GM12878 (cell line): ENCODE measurements around the gene ESPNL. TPM values are rescaled to one million over a fixed set of nuclear protein-coding genes. Genes with fewer than 3 reads are reported as not detected.
A peak's percentile ranks its signal among the peaks of the same experiment; 100 is the strongest.

Experiments
- ATAC-seq: fragments of 200-7000 bp; cut with Tn5 transposase; 3 replicates; pipeline ENCODE4 v1.9.1; 2020; ENCODE audit warnings: mild to moderate bottlenecking, moderate library complexity
- BruUV-seq: library from RNA; stranded (reverse); fragments of 400-500 nt; replicated peaks from 2 replicates; lab custom pipeline; 2021; lab: Mats Ljungman, UMichigan
- CTCF ChIA-PET: fragments of 300-600 bp; sonication (Branson Sonifier 250); formaldehyde crosslinking; extraction: SDS; loops from one replicate; lab custom pipeline; 2021; ENCODE audit warnings: inconsistent platforms; lab: Yijun Ruan, JAX
- POLR2A ChIA-PET: fragments of 350-600 bp; formaldehyde crosslinking; extraction: SDS; loops from one replicate; lab custom pipeline; 2021; ENCODE audit warnings: inconsistent platforms; lab: Charles Lee
- RAD21 ChIA-PET: fragments of 300-600 bp; sonication (Branson Sonifier 250); formaldehyde crosslinking; loops from one replicate; lab custom pipeline; 2023; ENCODE audit warnings: antibody characterized with exemption; ENCODE audit not compliant: unreplicated experiment; lab: Charles Lee
- SMC1A ChIA-PET: fragments of 300-600 bp; sonication (Branson Sonifier 250); formaldehyde crosslinking; loops from one replicate; lab custom pipeline; 2023; ENCODE audit not compliant: unreplicated experiment, uncharacterized antibody; lab: Charles Lee
- DNase-seq: peaks from one replicate; pipeline ENCODE4 v3.0.0-alpha.2; 2011; ENCODE audit warnings: low read depth, low spot score
- FAIRE-seq: peaks from 3 replicates; lab custom pipeline; 2011; peaks lifted over from hg19 to GRCh38; lab: Jason Lieb, UNC
- H2AFZ ChIP-seq: 2 replicates; pipeline ENCODE4 v1.6.0; 2011; ENCODE audit warnings: low read depth, low read length, control low read depth; ENCODE audit not compliant: control insufficient read depth
- H3K27ac ChIP-seq: 2 replicates; pipeline ENCODE4 v1.5.1; 2011; ENCODE audit warnings: control low read depth; ENCODE audit not compliant: control insufficient read depth, insufficient read depth
- H3K27me3 ChIP-seq, 2 experiments: replicated peaks in 1 of 2; 2 replicates each; pipeline versions ENCODE4 v1.6.0 to v1.6.1; 2011; ENCODE audit warnings: low read length in 1 of 2; ENCODE audit not compliant: control insufficient read depth in 2 of 2, insufficient read depth in 2 of 2
- H3K36me3 ChIP-seq, 2 experiments: 2 replicates each; pipeline ENCODE4 v1.5.1; 2011; ENCODE audit warnings: low read length in 1 of 2; ENCODE audit not compliant: control insufficient read depth in 2 of 2, insufficient read depth in 2 of 2
- H3K4me1 ChIP-seq: 2 replicates; pipeline ENCODE4 v1.6.1; 2011; ENCODE audit warnings: mild to moderate bottlenecking, low read length, moderate library complexity, mixed read lengths; ENCODE audit not compliant: control insufficient read depth, insufficient read depth
- H3K4me2 ChIP-seq: 2 replicates; pipeline ENCODE4 v1.6.0; 2011; ENCODE audit warnings: control low read depth; ENCODE audit not compliant: control insufficient read depth, insufficient read depth
- H3K4me3 ChIP-seq: fragments of 200-600 bp; sonication (generic); 2 replicates; pipeline ENCODE4 v1.5.1; 2016
- H3K79me2 ChIP-seq: 2 replicates; pipeline ENCODE4 v1.6.0; 2011; ENCODE audit warnings: low read length; ENCODE audit not compliant: control insufficient read depth, insufficient read depth
- H3K9ac ChIP-seq: 2 replicates; pipeline ENCODE4 v1.8.0; 2011; ENCODE audit warnings: low read length, control low read depth, mixed read lengths; ENCODE audit not compliant: control insufficient read depth, insufficient read depth
- H3K9me3 ChIP-seq: replicated peaks from 3 replicates; pipeline ENCODE4 v1.5.1; 2011; ENCODE audit warnings: mild to moderate bottlenecking, low read length; ENCODE audit not compliant: control insufficient read depth, insufficient read depth
- H4K20me1 ChIP-seq: 2 replicates; pipeline ENCODE4 v1.6.0; 2011; ENCODE audit not compliant: control insufficient read depth, insufficient read depth
- BCL3 ChIP-seq: IDR thresholded peaks from 2 replicates; pipeline ENCODE4 v1.6.1; 2011; ENCODE audit warnings: borderline replicate concordance, low read depth, mild to moderate bottlenecking, moderate library complexity, low read length; ENCODE audit not compliant: insufficient read depth, poor library complexity, severe bottlenecking
- CBX5 ChIP-seq: sonication (generic); IDR thresholded peaks from 2 replicates; pipeline ENCODE4 v1.6.1; 2016; ENCODE audit warnings: low read depth, moderate library complexity, mild to moderate bottlenecking, inconsistent platforms
- CEBPB ChIP-seq, 2 experiments: fragments of 150-350 bp in 1 of 2; IDR thresholded peaks; 2 replicates each; pipeline ENCODE4 v1.6.1; 2012 to 2014; ENCODE audit warnings: low read depth in 2 of 2, low read length in 2 of 2, borderline replicate concordance in 1 of 2, inconsistent platforms in 1 of 2
- FOXK2 ChIP-seq: fragments of 450-650 bp; IDR thresholded peaks from 2 replicates; pipeline ENCODE4 v1.6.1; 2017; ENCODE audit warnings: mild to moderate bottlenecking, moderate library complexity
- GATAD2B ChIP-seq: fragments of 450-650 bp; conservative IDR thresholded peaks from 2 replicates; pipeline ENCODE4 v1.6.1; 2017; ENCODE audit warnings: low read depth, mild to moderate bottlenecking, moderate library complexity
- NBN ChIP-seq: fragments of 450-650 bp; IDR thresholded peaks from 2 replicates; pipeline ENCODE4 v1.6.1; 2016
- SPI1 ChIP-seq: IDR thresholded peaks from 2 replicates; pipeline ENCODE4 v1.6.1; 2011; ENCODE audit warnings: low read depth, mild to moderate bottlenecking, low read length, moderate library complexity, borderline replicate concordance; ENCODE audit not compliant: insufficient read depth
- ZNF274 ChIP-seq: IDR thresholded peaks from one replicate; pipeline ENCODE4 v1.8.0; 2011; ENCODE audit not compliant: insufficient read length, insufficient read depth
- WGBS: methylation state at CpG from one replicate; pipeline ENCODE4 v1.1.6; 2016; ENCODE audit warnings: low lambda C conversion rate; ENCODE audit not compliant: insufficient replicate concordance, insufficient coverage; ENCODE audit errors: missing lambda C conversion rate; 5-methylcytosine and 5-hydroxymethylcytosine counted together
- in situ Hi-C: fragments of 300-500 bp; cut with MboI; formaldehyde crosslinking; loops from 9 replicates; pipeline ENCODE4 v1.14.3; 2018; ENCODE audit warnings: mixed read lengths
- intact Hi-C: fragments of 100-400 bp; cut with micrococcal nuclease; formaldehyde crosslinking; loops from one replicate; pipeline ENCODE4 v1.14.2; 2022; ENCODE audit not compliant: unreplicated experiment
- polyA plus RNA-seq, 11 experiments: library from polyadenylated mRNA; depleted of rRNA in 4 of 11; unstranded in 6 of 11; stranded (reverse) in 5 of 11; fragments of >200 nt; fragmentation: Nextera tagmentation in 4 of 11; fragmentation: Illumina TruSeq in 1 of 11; extraction: Ambion mirVana in 4 of 11; extraction: Trizol in 1 of 11; gene quantifications; 1 replicate in 1 of 11; 2 replicates in 10 of 11; pipeline versions ENCODE4 v1.2.1 to v1.2.3, GENCODE V29; 2011 to 2016; ENCODE audit warnings: inconsistent platforms in 2 of 11, missing spikeins in 2 of 11, low read depth in 1 of 11
- total RNA-seq, 4 experiments: library from RNA; depleted of rRNA in 3 of 4; stranded (reverse); fragments of >200 nt in 3 of 4; fragmentation: Illumina TruSeq in 1 of 4; extraction: Trizol in 1 of 4; gene quantifications; 2 replicates each; pipeline versions ENCODE4 v1.2.1 to v1.2.3, GENCODE V29; 2013 to 2021

The ESPNL gene
- total and polyA plus RNA-seq, 10 of the 15 experiments (the other 5 are each of a cell fraction or from before 2014, with no cell fraction given) = 0.05 to 0.94 (median 0.36) TPM; not detected in 3

GRCh38 chr2:238126338-238126737, 26.2 kb downstream of the ESPNL start:
- in situ Hi-C loops = no loop called here
- H3K36me3 ChIP-seq = no peaks in the 10 kb centered on the region
- ChIA-PET SMC1A (no interaction called here), RAD21 (no interaction called here)
- H3K27me3 ChIP-seq = no peaks in the 10 kb centered on the region
- no peaks in the 10 kb centered on the region for H4K20me1 ChIP-seq
- no peak for TF ChIP-seq GATAD2B
- TF ChIP-seq ZNF274 = no peak
- peak; percentile 3; the same call in 1 of the 2 replicates for TF ChIP-seq FOXK2
- TF ChIP-seq CBX5 = no peak
- peak; percentile 28; the same call in 1 of the 2 replicates for TF ChIP-seq NBN
- no peak for TF ChIP-seq SPI1
- TF ChIP-seq, all 136 proteins: peak for 2
- H2AFZ ChIP-seq = no peak overlapping the region
- CTCF ChIA-PET = no interaction called here
- no peak overlapping the region for H3K27ac ChIP-seq
- no peak overlapping the region for H3K4me2 ChIP-seq
- BruUV-seq = no TSS peak
- POLR2A ChIA-PET = no interaction called here
- H3K4me3 ChIP-seq = no peak overlapping the region
- no peaks in the 10 kb centered on the region for H3K79me2 ChIP-seq
- H3K9me3 ChIP-seq = peaks cover 4% of the 10 kb centered on the region; the same call in 2 of the 3 replicates
- ATAC-seq (no peak), FAIRE-seq (peak; percentile 7), DNase-seq (no peak)
- WGBS = 78% methylated on average over 2 of the region's 2 CpGs
- intact Hi-C loops = no loop called here
- no peak overlapping the region for H3K9ac ChIP-seq
- H3K4me1 ChIP-seq = no peaks in the 10 kb centered on the region

- peak; percentile 18 for FAIRE-seq
- in situ Hi-C loops = no loop called here
- Histone ChIP-seq H4K20me1 (no peaks in the 10 kb centered on the region), H3K27me3 (no peaks in the 10 kb centered on the region), H3K27ac (no peak overlapping the region), H3K4me1 (no peaks in the 10 kb centered on the region), H3K79me2 (no peaks in the 10 kb centered on the region), H3K4me2 (no peak overlapping the region), H3K9ac (no peak overlapping the region), H3K9me3 (peaks cover 4% of the 10 kb centered on the region; the same call in 2 of the 3 replicates), H3K36me3 (no peaks in the 10 kb centered on the region), H3K4me3 (no peak overlapping the region), H2AFZ (peak overlapping the region; percentile 16; the same call in 1 of the 2 replicates)
- CTCF ChIA-PET = interaction anchor here (0.6 kb wide), 1 partner anchor 137 kb away, joined by 3 read pairs; no protein-coding TSS in a partner anchor
- SMC1A ChIA-PET = interaction anchor here (1.0 kb wide), 1 partner anchor 18 kb away, joined by 3 read pairs; no protein-coding TSS in a partner anchor
- no peak for DNase-seq
- no peak for ATAC-seq
- no TSS peak for BruUV-seq
- intact Hi-C loops = no loop called here
- WGBS = 61% methylated on average over 2 of the region's 2 CpGs
- TF ChIP-seq NBN (0 out of 2 replicates have a peak, but pooled peaks have one; percentile 7), BCL3 (peak; percentile 9), CEBPB (IDR thresholded peaks at IDR 0.05; ENCODE audit: borderline replicate concordance in 1 of 2, low read depth in 2 of 2, low read length in 2 of 2) (no peak)
- RAD21 ChIA-PET = no interaction called here
- POLR2A ChIA-PET = no interaction called here
Observed at GRCh38 chr2:238126775-238127164, 26.6 kb downstream of the ESPNL start.
